GM19395 (cell line): ENCODE results near the gene DYNLT2B.
"Not testable (repeated sequence)": the region's sequence is repeated elsewhere in the genome, so short reads cannot be mapped to it uniquely, and the experiment has no call there.

ENCODE experiments used
- ATAC-seq: cut with Tn5 transposase; IDR thresholded peaks from one replicate; pipeline ENCODE4 v1.9.1; 2021; ENCODE audit warnings: mild to moderate bottlenecking, moderate library complexity; ENCODE audit not compliant: unreplicated experiment

Gene DYNLT2B

GRCh38 chr3:196274585-196274984 is 43.5 kb downstream of the DYNLT2B start:
- ATAC-seq = peak; percentile 81

- ATAC-seq = no peak
Observed at GRCh38 chr3:196273655-196274054, 44.4 kb downstream of the DYNLT2B start.

- ATAC-seq = no peak
Observed at GRCh38 chr3:196272826-196273225, 45.2 kb downstream of the DYNLT2B start.

GRCh38 chr3:196270499-196270898 is 47.5 kb downstream of the DYNLT2B start:
- ATAC-seq = no peak

GRCh38 chr3:196268284-196269163 is 49.5 kb downstream of the DYNLT2B start:
- no peak for ATAC-seq

- no peak for ATAC-seq
Observed at GRCh38 chr3:196263819-196264218, 54.2 kb downstream of the DYNLT2B start.

- no peak for ATAC-seq
Observed at GRCh38 chr3:196260784-196261183, 57.3 kb downstream of the DYNLT2B start.

- ATAC-seq = no peak
Observed at GRCh38 chr3:196255776-196256175, 62.3 kb downstream of the DYNLT2B start.

- ATAC-seq = no peak
Observed at GRCh38 chr3:196254376-196255283, 63.4 kb downstream of the DYNLT2B start.

- ATAC-seq = no peak
Observed at GRCh38 chr3:196251918-196252317, 66.1 kb downstream of the DYNLT2B start.

GRCh38 chr3:196246612-196247308 is 71.3 kb downstream of the DYNLT2B start:
- ATAC-seq = no peak

- ATAC-seq = not testable (repeated sequence)
Observed at GRCh38 chr3:196244166-196244565, 73.9 kb downstream of the DYNLT2B start.

GRCh38 chr3:196241704-196242103 is 76.3 kb downstream of the DYNLT2B start:
- ATAC-seq = no peak
